HG03460 (cell line): ENCODE results near the gene PLAAT3.
"Not testable (repeated sequence)": the region's sequence is repeated elsewhere in the genome, so short reads cannot be mapped to it uniquely, and the experiment has no call there.

Experiments
- ATAC-seq: cut with Tn5 transposase; IDR thresholded peaks from one replicate; pipeline ENCODE4 v1.9.1; 2021; ENCODE audit not compliant: unreplicated experiment

The PLAAT3 gene

DNA sequence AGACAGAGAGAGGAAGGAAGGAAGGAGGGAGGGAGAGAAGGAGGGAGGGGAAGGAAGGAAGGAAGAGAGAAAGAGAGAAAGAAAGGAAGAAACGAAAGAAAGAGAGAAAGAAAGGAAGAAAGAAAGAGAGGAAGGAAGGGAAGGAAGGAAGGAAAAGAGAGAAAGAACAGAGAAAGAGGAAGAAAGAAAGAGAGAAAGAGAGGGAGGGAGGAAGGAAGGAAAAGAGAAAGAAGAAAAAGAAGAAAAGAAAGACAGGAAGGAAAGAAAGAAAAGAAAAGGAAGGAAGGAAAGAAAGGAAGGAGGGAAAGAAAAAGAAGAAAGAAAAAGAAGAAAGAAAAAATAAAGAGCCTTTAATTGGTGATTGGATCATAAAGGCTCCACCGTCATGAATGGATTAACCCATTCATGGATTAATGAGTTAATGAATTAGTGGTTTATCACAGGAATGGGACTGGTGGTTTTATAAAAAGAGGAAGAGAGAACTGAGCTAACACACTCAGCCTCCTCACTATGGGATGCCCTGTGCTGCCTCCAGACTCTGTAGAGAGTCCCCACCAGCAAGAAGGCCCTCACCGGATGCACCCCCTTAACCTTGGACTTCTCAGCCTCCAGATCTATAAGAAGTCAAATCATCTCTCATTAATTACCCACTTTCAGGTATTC lies 42.1 kb downstream of the PLAAT3 start:
- ATAC-seq = peak; percentile 60

GRCh38 chr11:63569570-63569969 lies 44.7 kb downstream of the PLAAT3 start:
- ATAC-seq = no peak

- ATAC-seq = peak; percentile 65
Observed at GRCh38 chr11:63567044-63567840, 47.0 kb downstream of the PLAAT3 start.

DNA sequence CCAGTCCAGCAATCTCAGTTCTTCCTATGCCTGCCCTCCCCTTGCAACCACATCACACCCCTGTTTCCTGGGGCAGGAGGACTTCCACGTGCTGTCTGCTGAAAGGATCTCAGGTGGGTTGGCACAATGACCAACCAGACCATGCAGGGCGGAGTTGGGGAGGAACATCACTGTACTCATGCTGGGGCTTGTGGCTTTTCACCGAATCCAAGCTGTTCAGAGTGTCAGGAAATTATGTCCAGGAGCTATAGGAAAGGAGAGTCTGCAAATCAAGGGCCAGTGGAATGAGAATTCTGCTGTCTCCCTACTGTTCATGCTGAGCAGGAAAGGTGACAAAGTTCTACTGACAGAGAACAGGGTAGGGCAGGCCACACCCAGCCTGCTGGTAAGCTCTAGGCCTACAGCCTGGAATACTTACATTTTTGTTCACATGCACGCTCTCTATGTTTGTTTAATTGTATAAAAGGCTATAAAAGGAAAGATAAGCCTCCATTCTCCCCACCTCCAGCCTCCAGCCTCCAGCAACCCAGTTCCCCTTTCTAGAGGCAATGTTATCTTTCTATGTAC lies 49.4 kb downstream of the PLAAT3 start:
- no peak for ATAC-seq

- peak; percentile 65 for ATAC-seq
Observed at GRCh38 chr11:63564056-63564774, 50.0 kb downstream of the PLAAT3 start.

DNA sequence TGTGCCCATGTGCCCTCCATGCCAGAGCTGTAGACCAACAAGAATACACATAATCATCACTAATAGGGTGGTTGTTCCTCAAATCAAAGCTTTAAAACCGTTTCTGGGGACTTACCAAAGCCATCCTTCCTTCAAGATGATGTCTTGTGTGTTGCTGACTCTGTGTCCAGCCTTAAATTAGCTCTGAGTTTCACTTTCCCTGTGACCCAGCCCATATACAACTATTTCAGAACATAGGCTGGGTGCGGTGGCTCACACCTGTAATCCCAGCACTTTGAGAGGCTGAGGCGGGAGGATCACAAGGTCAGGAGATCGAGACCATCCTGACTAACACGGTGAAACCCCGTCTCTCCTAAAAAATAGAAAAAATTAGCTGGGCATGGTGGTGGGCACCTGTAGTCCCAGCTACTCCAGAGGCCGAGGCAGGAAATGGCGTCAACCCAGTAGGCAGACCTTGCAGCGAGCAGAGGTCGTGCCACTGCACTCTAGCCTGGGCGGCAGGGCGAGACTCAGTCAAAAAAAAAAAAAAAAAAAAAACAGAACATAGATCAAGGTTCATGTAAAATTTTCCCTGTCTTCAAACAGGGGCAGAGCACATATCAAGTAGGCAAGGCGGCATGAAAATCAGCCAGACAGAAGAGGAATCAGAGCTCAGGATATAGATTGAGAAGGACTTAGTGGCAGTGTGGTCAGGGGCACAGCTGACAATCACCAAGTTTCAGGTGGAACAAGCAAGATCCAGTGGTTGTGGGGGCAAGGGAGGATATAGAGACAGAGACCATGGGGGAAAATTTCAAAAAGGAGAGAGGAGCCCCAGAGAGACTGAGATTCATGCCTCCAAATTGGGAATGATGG lies 50.8 kb downstream of the PLAAT3 start, which contains the start of gene PLAAT2:
PLAAT2 (minus strand) TSS at position 179 of the 855 bp plus-strand sequence; CDS start at position 124, 55 bp downstream.
- ATAC-seq = no peak

GRCh38 chr11:63560506-63561180 lies 53.6 kb downstream of the PLAAT3 start:
- no peak for ATAC-seq

- ATAC-seq = no peak
Observed at GRCh38 chr11:63558459-63559157, 55.6 kb downstream of the PLAAT3 start.

- ATAC-seq = no peak
Observed at GRCh38 chr11:63557570-63557969, 56.7 kb downstream of the PLAAT3 start.

DNA sequence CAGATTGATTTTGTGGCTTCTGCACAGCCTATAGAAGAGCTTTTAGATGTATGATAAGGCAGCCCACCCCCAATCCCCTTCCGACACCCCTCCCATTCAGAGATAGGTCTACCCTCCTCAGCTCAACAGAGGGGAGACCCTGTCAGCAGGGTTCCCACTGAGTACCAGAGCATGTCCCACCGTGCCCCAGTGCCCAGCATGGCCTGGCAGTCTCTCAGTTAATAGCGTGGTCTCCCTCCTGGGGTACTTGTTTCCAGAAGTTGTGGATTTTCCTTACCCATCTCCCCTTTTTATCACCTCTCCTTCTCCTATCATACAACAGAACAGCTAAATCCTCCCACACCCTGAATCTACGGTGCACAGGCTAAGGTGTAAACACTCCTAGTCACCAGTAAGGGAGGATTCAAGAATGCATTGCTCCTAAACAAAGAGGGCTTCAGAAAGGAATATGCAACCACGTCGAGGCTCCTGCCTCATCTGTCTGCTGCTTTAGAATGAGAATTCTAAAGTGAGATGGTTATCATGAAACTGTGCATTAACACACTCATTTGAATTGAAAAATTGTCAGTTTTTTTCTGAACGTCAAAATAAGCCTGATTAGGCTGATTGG lies 57.7 kb downstream of the PLAAT3 start:
- no peak for ATAC-seq

GRCh38 chr11:63554877-63555223 lies 59.4 kb downstream of the PLAAT3 start:
- no peak for ATAC-seq

DNA sequence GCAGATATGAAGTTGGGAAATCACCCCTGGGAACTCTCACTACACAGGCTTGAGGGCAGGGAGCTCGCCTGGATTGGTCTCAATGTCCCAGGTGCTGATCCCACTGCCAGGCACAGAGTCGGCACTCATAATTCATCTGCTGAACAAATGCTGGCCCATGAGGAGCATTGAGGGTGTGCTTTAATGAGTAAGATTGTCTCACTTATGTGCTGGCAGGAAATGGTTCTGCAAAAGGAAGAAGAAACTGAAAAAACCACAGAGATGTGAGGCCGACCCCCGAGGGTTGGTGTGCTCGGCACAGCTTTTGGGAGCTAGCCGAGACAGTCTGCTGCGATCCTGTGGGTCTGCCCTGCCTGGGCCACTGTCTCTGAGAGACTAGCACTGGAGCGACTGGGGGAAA lies 60.5 kb downstream of the PLAAT3 start:
- peak; percentile 73 for ATAC-seq

- no peak for ATAC-seq
Observed at GRCh38 chr11:63552921-63553320, 61.3 kb downstream of the PLAAT3 start.

GRCh38 chr11:63551889-63552266 lies 62.4 kb downstream of the PLAAT3 start:
- ATAC-seq = no peak

GRCh38 chr11:63551091-63551888 lies 62.9 kb downstream of the PLAAT3 start:
- ATAC-seq = no peak

DNA sequence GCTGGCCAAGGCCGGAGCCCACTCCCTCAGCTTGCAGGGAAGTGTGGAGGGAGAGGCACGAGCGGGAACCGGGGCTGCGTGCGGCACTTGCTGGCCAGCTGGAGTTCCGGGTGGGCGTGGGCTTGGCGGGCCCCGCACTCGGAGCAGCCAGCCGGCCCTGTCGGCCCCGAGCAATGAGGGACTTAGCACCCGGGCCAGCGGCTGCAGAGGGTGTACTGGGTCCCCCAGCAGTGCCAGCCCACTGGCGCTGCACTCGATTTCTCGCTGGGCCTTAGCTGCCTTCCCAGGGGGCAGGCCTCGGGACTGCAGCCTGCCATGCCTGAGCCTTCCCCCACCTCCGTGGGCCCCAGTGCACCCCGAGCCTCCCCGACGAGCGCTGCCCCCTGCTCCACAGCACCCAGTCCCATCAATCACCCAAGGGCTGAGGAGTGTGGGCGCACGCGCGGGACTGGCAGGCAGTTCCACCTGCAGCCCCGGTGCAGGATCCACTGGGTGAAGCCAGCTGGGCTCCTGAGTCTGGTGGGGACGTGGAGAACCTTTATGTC lies 64.0 kb downstream of the PLAAT3 start:
- not testable (repeated sequence) for ATAC-seq

- no peak for ATAC-seq
Observed at GRCh38 chr11:63549411-63549810, 64.8 kb downstream of the PLAAT3 start.

DNA sequence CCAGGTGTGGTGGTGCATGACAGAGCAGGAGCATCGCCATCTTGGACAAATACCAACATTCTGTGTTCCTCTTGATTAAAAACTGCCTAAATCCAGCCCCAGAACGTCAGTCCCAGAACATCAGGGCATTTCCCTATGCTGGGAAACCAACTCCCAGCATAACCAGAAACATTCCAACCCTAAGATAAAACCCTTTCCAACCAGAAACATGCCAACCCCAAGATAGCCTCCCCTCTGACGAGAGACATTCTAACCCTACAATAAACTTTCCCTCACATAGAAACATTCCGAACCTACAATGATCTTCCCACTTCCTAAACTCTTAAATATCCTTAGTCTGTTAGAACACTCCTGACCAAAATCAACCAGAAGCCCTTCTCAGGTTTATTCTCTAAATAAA lies 66.1 kb downstream of the PLAAT3 start:
- no peak for ATAC-seq
